H1 (cell line): ENCODE results near the gene CELSR3.

Experiments
- CBX5 ChIP-seq: fragments of 300-800, 300-1000 bp; sonication (generic); IDR thresholded peaks from 2 replicates; pipeline ENCODE4 v1.7.1; 2016; ENCODE audit warnings: antibody characterized with exemption, low read length, low read depth
- GABPA ChIP-seq: IDR thresholded peaks from 2 replicates; pipeline ENCODE4 v1.6.1; 2011; ENCODE audit warnings: mild to moderate bottlenecking, low read length, moderate library complexity, borderline replicate concordance; ENCODE audit not compliant: insufficient read depth
- GTF2F1 ChIP-seq: IDR thresholded peaks from 2 replicates; pipeline ENCODE4 v1.6.1; 2012; ENCODE audit warnings: low read depth, low read length, improper control_type of control experiment, borderline replicate concordance
- POLR2A ChIP-seq, 2 experiments: IDR thresholded peaks; 1 replicate in 1 of 2; 2 replicates in 1 of 2; pipeline ENCODE4 v1.6.1; 2011; ENCODE audit warnings: low read depth in 2 of 2, low read length in 2 of 2, mild to moderate bottlenecking in 2 of 2; ENCODE audit errors: control extremely low read depth in 1 of 2
- POLR2AphosphoS5 ChIP-seq: IDR thresholded peaks from 2 replicates; pipeline ENCODE4 v1.6.1; 2011; ENCODE audit warnings: low read depth, low read length
- RFX5 ChIP-seq: IDR thresholded peaks from 2 replicates; pipeline ENCODE4 v1.6.1; 2011; ENCODE audit warnings: low read depth, low read length, improper control_type of control experiment, borderline replicate concordance
- RNF2 ChIP-seq: fragments of 200-900, 300-1000 bp; sonication (generic); IDR thresholded peaks from 2 replicates; pipeline ENCODE4 v1.7.1; 2016; ENCODE audit warnings: borderline replicate concordance, low read depth, mild to moderate bottlenecking, antibody characterized with exemption, low read length; ENCODE audit not compliant: poor library complexity, severe bottlenecking; ENCODE audit errors: missing control alignments
- TEAD4 ChIP-seq: IDR thresholded peaks from 2 replicates; pipeline ENCODE4 v1.6.1; 2012; ENCODE audit warnings: low read depth, low read length, inconsistent platforms, mixed read lengths
- TF ChIP-seq, protein P1 (sequence below), 3 experiments: IDR thresholded peaks; 1 replicate in 2 of 3; 2 replicates in 1 of 3; pipeline versions ENCODE4 v1.5.1 to v1.6.1; 2011; ENCODE audit warnings: low read length in 3 of 3, mild to moderate bottlenecking in 3 of 3, inconsistent platforms in 2 of 3, low read depth in 1 of 3, moderate library complexity in 1 of 3; ENCODE audit not compliant: insufficient read depth in 1 of 3; ENCODE audit errors: control extremely low read depth in 1 of 3

DNA sequence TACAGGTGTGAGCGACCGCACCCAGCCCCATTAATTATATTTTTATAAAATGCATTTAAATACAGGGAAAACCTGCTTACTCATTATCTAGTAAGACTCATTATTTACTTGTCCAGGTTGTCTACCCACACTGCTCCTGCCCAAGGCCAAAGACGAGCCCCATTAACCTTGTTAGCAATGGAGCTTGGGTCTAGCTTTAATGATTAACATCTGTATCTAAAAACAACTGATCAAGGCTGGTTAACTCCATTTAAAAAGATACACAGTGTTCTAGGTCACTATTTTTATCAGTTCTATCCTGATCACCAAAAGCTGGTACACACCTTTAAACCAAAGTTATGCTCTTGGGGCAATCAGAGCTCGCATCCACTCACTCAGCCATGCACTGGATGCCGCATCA, 33.5 kb upstream of the CELSR3 start:
- TF ChIP-seq POLR2A (IDR thresholded peaks at IDR 0.05; ENCODE audit: control extremely low read depth in 1 of 2, low read depth in 2 of 2, low read length in 2 of 2) (no peak), TEAD4 (no peak), CBX5 (no peak), GABPA (no peak), GTF2F1 (no peak), RFX5 (no peak), POLR2AphosphoS5 (no peak), RNF2 (no peak)
- TF ChIP-seq, protein P1, sequence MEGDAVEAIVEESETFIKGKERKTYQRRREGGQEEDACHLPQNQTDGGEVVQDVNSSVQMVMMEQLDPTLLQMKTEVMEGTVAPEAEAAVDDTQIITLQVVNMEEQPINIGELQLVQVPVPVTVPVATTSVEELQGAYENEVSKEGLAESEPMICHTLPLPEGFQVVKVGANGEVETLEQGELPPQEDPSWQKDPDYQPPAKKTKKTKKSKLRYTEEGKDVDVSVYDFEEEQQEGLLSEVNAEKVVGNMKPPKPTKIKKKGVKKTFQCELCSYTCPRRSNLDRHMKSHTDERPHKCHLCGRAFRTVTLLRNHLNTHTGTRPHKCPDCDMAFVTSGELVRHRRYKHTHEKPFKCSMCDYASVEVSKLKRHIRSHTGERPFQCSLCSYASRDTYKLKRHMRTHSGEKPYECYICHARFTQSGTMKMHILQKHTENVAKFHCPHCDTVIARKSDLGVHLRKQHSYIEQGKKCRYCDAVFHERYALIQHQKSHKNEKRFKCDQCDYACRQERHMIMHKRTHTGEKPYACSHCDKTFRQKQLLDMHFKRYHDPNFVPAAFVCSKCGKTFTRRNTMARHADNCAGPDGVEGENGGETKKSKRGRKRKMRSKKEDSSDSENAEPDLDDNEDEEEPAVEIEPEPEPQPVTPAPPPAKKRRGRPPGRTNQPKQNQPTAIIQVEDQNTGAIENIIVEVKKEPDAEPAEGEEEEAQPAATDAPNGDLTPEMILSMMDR (IDR thresholded peaks at IDR 0.05; ENCODE audit: control extremely low read depth in 1 of 3, insufficient read depth in 1 of 3, low read depth in 1 of 3, low read length in 3 of 3) = no peak
